AG04450 (cell line): Measurements from ENCODE around the gene SEPTIN11. TPM values are rescaled to one million over a fixed set of nuclear protein-coding genes. Genes with fewer than 3 reads are reported as not detected.

ENCODE experiments used
- CTCF ChIA-PET: fragments of 300-600, 350-600 bp; formaldehyde crosslinking; extraction: SDS; loops from one replicate; lab custom pipeline; 2022; ENCODE audit warnings: antibody characterized with exemption, inconsistent platforms; lab: Charles Lee
- POLR2A ChIA-PET: fragments of 350-600 bp; formaldehyde crosslinking; extraction: SDS; loops from one replicate; lab custom pipeline; 2021; ENCODE audit warnings: antibody characterized with exemption, inconsistent platforms; lab: Yijun Ruan, JAX
- DNase-seq: peaks from one replicate; pipeline ENCODE4 v3.0.0-alpha.2; 2011; ENCODE audit warnings: low read depth, low spot score
- H3K27ac ChIP-seq: one replicate; pipeline ENCODE4 v1.5.1; 2012; ENCODE audit warnings: low read depth, low read length, control low read depth
- H3K27me3 ChIP-seq: one replicate; pipeline ENCODE4 v1.6.0; 2012; ENCODE audit warnings: low read length; ENCODE audit not compliant: control insufficient read depth, insufficient read depth
- H3K4me3 ChIP-seq: 2 replicates; pipeline ENCODE4 v1.5.1; 2011; ENCODE audit warnings: mild to moderate bottlenecking, low read depth, low read length, control low read depth
- H3K9me3 ChIP-seq: 2 replicates; pipeline ENCODE4 v1.5.1; 2012; ENCODE audit warnings: low read length; ENCODE audit not compliant: control insufficient read depth, insufficient read depth
- polyA plus RNA-seq: library from polyadenylated mRNA; depleted of rRNA; stranded (reverse); fragments of >200 nt; gene quantifications from 2 replicates; pipeline ENCODE4 v1.2.3, GENCODE V29; 2011
- TF ChIP-seq, protein P1 (sequence below): IDR thresholded peaks from 2 replicates; pipeline ENCODE4 v1.5.1; 2011; ENCODE audit warnings: low read depth, low read length, control low read depth, inconsistent platforms

SEPTIN11 gene
- polyA plus RNA-seq, 1 experiment = 728 TPM

- TF ChIP-seq, protein P1, sequence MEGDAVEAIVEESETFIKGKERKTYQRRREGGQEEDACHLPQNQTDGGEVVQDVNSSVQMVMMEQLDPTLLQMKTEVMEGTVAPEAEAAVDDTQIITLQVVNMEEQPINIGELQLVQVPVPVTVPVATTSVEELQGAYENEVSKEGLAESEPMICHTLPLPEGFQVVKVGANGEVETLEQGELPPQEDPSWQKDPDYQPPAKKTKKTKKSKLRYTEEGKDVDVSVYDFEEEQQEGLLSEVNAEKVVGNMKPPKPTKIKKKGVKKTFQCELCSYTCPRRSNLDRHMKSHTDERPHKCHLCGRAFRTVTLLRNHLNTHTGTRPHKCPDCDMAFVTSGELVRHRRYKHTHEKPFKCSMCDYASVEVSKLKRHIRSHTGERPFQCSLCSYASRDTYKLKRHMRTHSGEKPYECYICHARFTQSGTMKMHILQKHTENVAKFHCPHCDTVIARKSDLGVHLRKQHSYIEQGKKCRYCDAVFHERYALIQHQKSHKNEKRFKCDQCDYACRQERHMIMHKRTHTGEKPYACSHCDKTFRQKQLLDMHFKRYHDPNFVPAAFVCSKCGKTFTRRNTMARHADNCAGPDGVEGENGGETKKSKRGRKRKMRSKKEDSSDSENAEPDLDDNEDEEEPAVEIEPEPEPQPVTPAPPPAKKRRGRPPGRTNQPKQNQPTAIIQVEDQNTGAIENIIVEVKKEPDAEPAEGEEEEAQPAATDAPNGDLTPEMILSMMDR = no peak
- Histone ChIP-seq H3K9me3 (no peaks in the 10 kb centered on the region), H3K4me3 (no peak overlapping the region), H3K27ac (no peak overlapping the region), H3K27me3 (no peaks in the 10 kb centered on the region)
- CTCF ChIA-PET = no interaction called here
- DNase-seq = no peak
- POLR2A ChIA-PET = no interaction called here
Observed at GRCh38 chr4:76968937-76969336, 19.4 kb downstream of the SEPTIN11 start.

- TF ChIP-seq, protein P1 = no peak
- no peak for DNase-seq
- Histone ChIP-seq H3K9me3 (no peaks in the 10 kb centered on the region), H3K27me3 (no peaks in the 10 kb centered on the region), H3K27ac (no peak overlapping the region), H3K4me3 (no peak overlapping the region)
- CTCF ChIA-PET = no interaction called here
- POLR2A ChIA-PET = no interaction called here
Observed at GRCh38 chr4:76969495-76969894, 19.9 kb downstream of the SEPTIN11 start.

GRCh38 chr4:76969941-76970529 lies 20.5 kb downstream of the SEPTIN11 start:
- Histone ChIP-seq H3K27ac (no peak overlapping the region), H3K4me3 (no peak overlapping the region), H3K27me3 (no peaks in the 10 kb centered on the region), H3K9me3 (no peaks in the 10 kb centered on the region)
- DNase-seq = no peak
- TF ChIP-seq, protein P1 = no peak
- POLR2A ChIA-PET = no interaction called here
- CTCF ChIA-PET = no interaction called here

DNA sequence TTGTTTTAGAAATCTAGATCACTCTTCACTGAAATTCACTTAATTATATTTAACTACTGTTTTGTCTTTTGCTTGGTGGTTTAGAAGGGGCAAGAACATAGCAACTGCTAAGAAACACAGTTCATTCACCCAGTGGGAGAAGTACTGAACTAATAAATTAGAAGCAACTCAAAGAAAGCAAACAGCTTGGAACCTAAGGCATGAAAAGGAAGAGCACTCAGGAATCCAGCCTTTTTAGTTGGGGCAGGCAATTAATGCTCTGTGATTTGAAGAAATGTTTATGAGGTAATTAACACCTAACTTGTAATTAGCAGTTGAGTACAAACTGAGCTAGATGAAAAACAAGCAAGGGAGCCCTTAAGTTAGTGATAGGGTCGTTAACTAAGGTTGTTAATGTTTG lies 22.8 kb downstream of the SEPTIN11 start:
- Histone ChIP-seq H3K27me3 (no peaks in the 10 kb centered on the region), H3K4me3 (no peak overlapping the region), H3K9me3 (no peaks in the 10 kb centered on the region), H3K27ac (no peak overlapping the region)
- ChIA-PET CTCF (no interaction called here), POLR2A (interaction anchor here (0.6 to 0.7 kb wide), 2 partner anchors 22 to 240 kb away, joined by 3 to 7 read pairs; no protein-coding TSS in a partner anchor)
- no peak for DNase-seq
- TF ChIP-seq, protein P1 = no peak

GRCh38 chr4:76974150-76974549 lies 24.6 kb downstream of the SEPTIN11 start:
- ChIA-PET CTCF (no interaction called here), POLR2A (no interaction called here)
- H3K27ac ChIP-seq = no peak overlapping the region
- no peak overlapping the region for H3K4me3 ChIP-seq
- TF ChIP-seq, protein P1 = no peak
- H3K9me3 ChIP-seq = no peaks in the 10 kb centered on the region
- DNase-seq = no peak
- no peaks in the 10 kb centered on the region for H3K27me3 ChIP-seq
